Muscle layer of colon (tissue), 2 donors: ENCODE measurements around the gene CUL1.

ENCODE experiments used
- H3K27ac ChIP-seq: one replicate; pipeline ENCODE4 v1.7.0; 2013; ENCODE audit warnings: low read depth, mild to moderate bottlenecking, low read length, moderate library complexity
- H3K27me3 ChIP-seq, 2 donors: one replicate each; pipeline ENCODE4 v1.7.0; 2013; ENCODE audit warnings: low read length in 2 of 2, mild to moderate bottlenecking in 2 of 2; ENCODE audit not compliant: insufficient read depth in 2 of 2, control insufficient read depth in 1 of 2
- H3K36me3 ChIP-seq: one replicate; pipeline ENCODE4 v1.7.0; 2013; ENCODE audit warnings: mild to moderate bottlenecking, low read length; ENCODE audit not compliant: insufficient read depth
- H3K4me1 ChIP-seq: one replicate; pipeline ENCODE4 v1.7.0; 2013; ENCODE audit warnings: mild to moderate bottlenecking, low read length; ENCODE audit not compliant: insufficient read depth
- H3K4me3 ChIP-seq, 2 donors: one replicate each; pipeline ENCODE4 v1.7.0; 2013; ENCODE audit warnings: low read length in 2 of 2, low read depth in 1 of 2, mild to moderate bottlenecking in 1 of 2, moderate library complexity in 1 of 2
- H3K9ac ChIP-seq: one replicate; pipeline ENCODE4 v1.7.0; 2013; ENCODE audit warnings: low read length
- H3K9me3 ChIP-seq: one replicate; pipeline ENCODE4 v1.7.0; 2013; ENCODE audit warnings: mild to moderate bottlenecking, low read length
- donor health status: abdominal sarcoma.
- donor health status: Adenocarcinoma of cecum.

Gene CUL1

GRCh38 chr7:148674689-148675088 is 24.0 kb upstream of the CUL1 start:
- H3K4me3 ChIP-seq, result no peak overlapping the region
- H3K27me3 ChIP-seq, result no peaks in the 10 kb centered on the region
- H3K9me3 ChIP-seq, result no peaks in the 10 kb centered on the region
- H3K9ac ChIP-seq, result no peak overlapping the region
- H3K4me1 ChIP-seq, result no peaks in the 10 kb centered on the region
- no peak overlapping the region for H3K27ac ChIP-seq
- no peaks in the 10 kb centered on the region for H3K36me3 ChIP-seq

GRCh38 chr7:148676291-148676690 is 22.4 kb upstream of the CUL1 start:
- H3K4me1 ChIP-seq, result no peaks in the 10 kb centered on the region
- no peaks in the 10 kb centered on the region for H3K27me3 ChIP-seq
- no peak overlapping the region for H3K9ac ChIP-seq
- H3K4me3 ChIP-seq, result no peak overlapping the region
- no peak overlapping the region for H3K27ac ChIP-seq
- H3K9me3 ChIP-seq, result no peaks in the 10 kb centered on the region
- H3K36me3 ChIP-seq, result no peaks in the 10 kb centered on the region

GRCh38 chr7:148681821-148682220 is 16.9 kb upstream of the CUL1 start:
- H3K27me3 ChIP-seq, result no peaks in the 10 kb centered on the region
- H3K27ac ChIP-seq, result no peak overlapping the region
- no peak overlapping the region for H3K9ac ChIP-seq
- H3K4me1 ChIP-seq, result no peaks in the 10 kb centered on the region
- no peaks in the 10 kb centered on the region for H3K36me3 ChIP-seq
- no peaks in the 10 kb centered on the region for H3K9me3 ChIP-seq
- H3K4me3 ChIP-seq, result no peak overlapping the region

DNA sequence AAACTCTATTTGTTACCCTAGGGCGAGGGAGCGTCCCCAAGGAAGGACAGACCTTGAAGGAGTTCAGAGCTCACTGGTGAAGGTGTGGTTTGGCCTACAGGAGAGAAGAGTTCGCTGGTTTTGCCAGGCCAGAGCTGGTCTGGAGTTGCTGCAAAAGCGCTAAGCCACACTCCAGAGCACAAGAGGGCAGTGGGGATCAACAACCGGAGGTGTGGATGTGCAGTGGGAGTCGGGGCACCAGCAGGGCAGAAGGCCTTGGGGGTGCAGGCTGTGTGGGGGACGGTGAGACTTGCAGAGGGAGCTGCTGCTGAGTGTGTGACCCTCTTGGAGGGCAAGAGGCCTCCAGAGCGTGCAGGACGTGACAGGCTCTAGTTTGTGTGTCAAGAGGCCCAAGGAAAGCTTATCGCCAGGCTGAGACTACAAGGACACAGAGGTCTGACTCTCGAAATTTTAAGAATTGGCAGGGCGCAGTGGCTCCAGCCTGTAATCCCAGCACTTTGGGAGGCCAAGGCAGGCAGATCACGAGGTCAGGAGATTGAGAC is 14.3 kb upstream of the CUL1 start:
- H3K4me1 ChIP-seq, result no peaks in the 10 kb centered on the region
- H3K27ac ChIP-seq, result no peak overlapping the region

GRCh38 chr7:148686312-148686937 is 12.3 kb upstream of the CUL1 start:
- H3K36me3 ChIP-seq, result no peaks in the 10 kb centered on the region
- no peak overlapping the region for H3K4me3 ChIP-seq
- H3K27ac ChIP-seq, result no peak overlapping the region
- H3K9me3 ChIP-seq, result no peaks in the 10 kb centered on the region
- H3K9ac ChIP-seq, result no peak overlapping the region
- H3K27me3 ChIP-seq, result no peaks in the 10 kb centered on the region
- H3K4me1 ChIP-seq, result no peaks in the 10 kb centered on the region

More for the DNA sequence above, 14.3 kb upstream of the CUL1 start:
- Histone ChIP-seq H3K27me3 (no peaks in the 10 kb centered on the region), H3K36me3 (no peaks in the 10 kb centered on the region), H3K9me3 (no peaks in the 10 kb centered on the region), H3K4me3 (no peak overlapping the region), H3K9ac (no peak overlapping the region)

DNA sequence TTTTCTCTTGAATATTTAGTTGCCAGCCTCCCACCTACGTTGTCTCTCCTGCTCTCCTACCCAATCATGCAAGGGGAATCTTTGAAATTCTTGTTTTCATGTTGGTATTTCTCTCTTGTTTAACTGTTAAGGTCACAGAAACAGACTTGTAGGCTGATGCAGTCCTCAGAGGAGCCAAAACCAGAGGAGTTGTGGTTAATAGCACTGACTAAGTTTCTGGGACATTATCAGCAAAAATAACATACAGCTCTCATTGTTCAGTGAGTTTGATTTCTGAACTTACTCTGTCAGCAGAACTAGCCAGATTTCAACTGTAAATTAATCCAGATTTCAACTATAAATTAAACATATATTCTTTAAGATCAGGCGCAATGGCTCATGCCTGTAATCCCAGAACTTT is 11.1 kb upstream of the CUL1 start:
- H3K9me3 ChIP-seq, result no peaks in the 10 kb centered on the region
- no peaks in the 10 kb centered on the region for H3K27me3 ChIP-seq
- H3K4me3 ChIP-seq, result no peak overlapping the region
- H3K36me3 ChIP-seq, result no peaks in the 10 kb centered on the region
- no peak overlapping the region for H3K27ac ChIP-seq
- no peak overlapping the region for H3K9ac ChIP-seq
- no peaks in the 10 kb centered on the region for H3K4me1 ChIP-seq

DNA sequence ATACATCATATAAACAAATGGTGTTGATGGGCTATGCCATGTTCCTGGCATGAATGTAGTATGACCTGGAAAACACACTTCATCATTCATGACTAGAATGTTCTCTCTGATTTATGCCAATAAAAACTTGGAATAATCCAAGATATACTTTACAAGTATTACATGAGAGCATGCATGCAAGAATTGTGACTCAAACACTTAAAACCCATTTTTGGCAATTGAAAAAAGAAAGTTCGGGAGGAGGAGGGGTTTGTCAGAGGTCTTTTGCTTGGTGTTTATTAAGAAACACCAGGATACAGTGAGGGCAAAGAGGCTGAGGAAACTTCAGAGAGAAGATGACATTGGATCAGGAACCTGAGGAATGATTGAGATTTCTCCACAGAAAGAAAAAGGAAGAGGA is 10.2 kb upstream of the CUL1 start:
- Histone ChIP-seq H3K27me3 (no peaks in the 10 kb centered on the region), H3K9me3 (no peaks in the 10 kb centered on the region), H3K4me3 (no peak overlapping the region), H3K9ac (no peak overlapping the region), H3K36me3 (no peaks in the 10 kb centered on the region), H3K27ac (no peak overlapping the region), H3K4me1 (no peaks in the 10 kb centered on the region)

DNA sequence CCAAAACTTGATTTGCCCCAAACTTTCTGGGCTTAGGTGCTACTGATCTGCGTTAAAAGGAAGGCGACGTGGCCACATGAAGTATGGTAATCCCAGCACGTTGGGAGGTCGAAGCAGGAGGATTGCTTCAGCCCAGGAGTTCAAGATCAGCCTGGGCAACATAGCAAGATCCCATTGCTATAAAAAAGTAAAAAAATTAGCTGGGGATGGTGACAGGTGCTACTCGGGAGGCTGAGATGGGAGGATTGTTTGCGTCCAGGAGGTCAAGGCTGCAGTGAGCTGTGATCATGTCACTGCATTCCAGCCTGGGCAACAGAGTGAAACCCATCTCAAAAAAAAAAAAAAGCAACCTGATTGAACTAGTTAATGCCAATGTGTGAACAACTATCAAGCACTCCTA is 5.1 kb upstream of the CUL1 start:
- Histone ChIP-seq H3K4me3 (no peak overlapping the region), H3K9ac (no peak overlapping the region), H3K27me3 (no peaks in the 10 kb centered on the region), H3K4me1 (no peaks in the 10 kb centered on the region), H3K9me3 (no peaks in the 10 kb centered on the region), H3K27ac (no peak overlapping the region), H3K36me3 (no peaks in the 10 kb centered on the region)

GRCh38 chr7:148694631-148695030 is 4.1 kb upstream of the CUL1 start:
- Histone ChIP-seq H3K9ac (no peak overlapping the region), H3K9me3 (no peaks in the 10 kb centered on the region), H3K36me3 (no peaks in the 10 kb centered on the region), H3K4me1 (no peaks in the 10 kb centered on the region), H3K27me3 (no peaks in the 10 kb centered on the region), H3K4me3 (no peak overlapping the region), H3K27ac (no peak overlapping the region)

DNA sequence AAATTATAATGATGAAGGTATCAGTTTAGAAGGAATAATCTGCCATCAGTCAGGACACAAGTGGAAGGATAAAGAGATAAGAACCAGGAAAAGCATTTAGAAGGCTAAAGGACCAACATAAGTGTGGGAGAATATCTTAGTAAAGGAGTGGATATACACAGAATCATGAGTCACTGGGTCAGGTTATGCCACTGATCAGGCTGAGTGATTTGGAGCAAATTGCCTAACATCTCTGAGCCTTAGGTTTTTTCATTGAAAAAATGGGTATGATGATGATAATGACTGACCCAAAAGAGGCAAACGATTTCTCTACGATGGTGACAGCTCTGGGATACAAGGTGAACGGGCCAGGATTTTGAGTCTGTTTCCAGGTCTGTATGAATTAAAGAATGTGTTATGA is 2.8 kb upstream of the CUL1 start:
- Histone ChIP-seq H3K36me3 (no peaks in the 10 kb centered on the region), H3K27me3 (no peaks in the 10 kb centered on the region), H3K4me3 (no peak overlapping the region), H3K9me3 (no peaks in the 10 kb centered on the region), H3K9ac (no peak overlapping the region), H3K27ac (no peak overlapping the region), H3K4me1 (peaks cover 6% of the 10 kb centered on the region)

DNA sequence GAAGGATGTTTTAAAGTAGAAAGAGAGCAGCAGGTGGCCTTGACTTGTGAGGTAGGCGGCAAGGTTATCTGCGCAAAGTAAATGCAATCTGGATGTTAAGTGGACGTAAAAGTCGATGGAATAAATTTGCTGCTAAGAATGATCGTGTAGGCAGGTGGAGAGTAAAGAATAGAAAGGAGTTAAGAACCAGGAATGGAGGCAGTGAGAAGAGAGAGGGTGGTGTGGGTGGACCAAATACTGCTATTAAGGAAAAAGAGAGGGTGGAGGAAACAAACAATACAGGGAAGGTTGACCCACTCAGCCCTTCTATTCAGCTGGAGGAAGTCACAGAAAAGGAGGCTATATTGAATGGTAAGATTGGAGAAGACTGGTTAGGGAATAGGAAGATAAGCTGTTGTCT is 1.9 kb upstream of the CUL1 start:
- Histone ChIP-seq H3K9ac (no peak overlapping the region), H3K27ac (no peak overlapping the region), H3K4me1 (peaks cover 14% of the 10 kb centered on the region), H3K4me3 (no peak overlapping the region), H3K36me3 (no peaks in the 10 kb centered on the region), H3K9me3 (no peaks in the 10 kb centered on the region), H3K27me3 (no peaks in the 10 kb centered on the region)

- H3K9me3 ChIP-seq, result no peaks in the 10 kb centered on the region
- H3K9ac ChIP-seq, result peak overlapping the region; percentile 88
- no peaks in the 10 kb centered on the region for H3K27me3 ChIP-seq
- H3K36me3 ChIP-seq, result no peaks in the 10 kb centered on the region
- H3K27ac ChIP-seq, result peak overlapping the region; percentile 98
- peaks cover 21% of the 10 kb centered on the region for H3K4me1 ChIP-seq
- peak overlapping the region; percentile 75 to 81 for H3K4me3 ChIP-seq
Measured at GRCh38 chr7:148697256-148698006, 1.3 kb upstream of the CUL1 start.
